H1 (cell line): ENCODE results near the gene PER2. TPM values are rescaled to one million over a fixed set of nuclear protein-coding genes. Genes with fewer than 3 reads are reported as not detected.

Experiments used
- CTCF ChIA-PET: fragments of 300-600 bp; sonication (Branson Sonifier 250); formaldehyde crosslinking; loops from one replicate; lab custom pipeline; 2021; ENCODE audit not compliant: partially characterized antibody; lab: Charles Lee
- POLR2A ChIA-PET: fragments of 300-600 bp; sonication (Branson Sonifier 250); formaldehyde crosslinking; loops from one replicate; lab custom pipeline; 2021; ENCODE audit warnings: inconsistent platforms; ENCODE audit not compliant: partially characterized antibody; lab: Charles Lee
- DNase-seq, 2 experiments: peaks; one replicate each; pipeline versions ENCODE4 v3.0.0 to v3.0.0-alpha.2; 2010 to 2022; ENCODE audit warnings: low spot score in 2 of 2, low read depth in 1 of 2, mixed read lengths in 1 of 2
- FAIRE-seq: peaks from 2 replicates; lab custom pipeline; 2011; peaks lifted over from hg19 to GRCh38; lab: Jason Lieb, UNC
- H2AFZ ChIP-seq: 2 replicates; pipeline ENCODE4 v1.8.1; 2012; ENCODE audit warnings: low read length, inconsistent platforms
- H2AK5ac ChIP-seq: 2 replicates; pipeline ENCODE4 v1.6.1; 2013; ENCODE audit warnings: low read depth, low read length
- H2BK120ac ChIP-seq: replicated peaks from 2 replicates; pipeline ENCODE3; 2013; ENCODE audit warnings: low read depth, low read length, inconsistent platforms
- H2BK12ac ChIP-seq: 2 replicates; pipeline ENCODE4 v1.6.1; 2013; ENCODE audit warnings: low read depth, low read length
- H2BK15ac ChIP-seq: 2 replicates; pipeline ENCODE4 v1.6.1; 2013; ENCODE audit warnings: low read length
- H2BK20ac ChIP-seq: 2 replicates; pipeline ENCODE4 v1.6.1; 2013; ENCODE audit warnings: low read length
- H2BK5ac ChIP-seq: 2 replicates; pipeline ENCODE4 v1.6.1; 2013; ENCODE audit warnings: low read depth, low read length
- H3K14ac ChIP-seq: 2 replicates; pipeline ENCODE4 v1.6.1; 2013; ENCODE audit warnings: inconsistent platforms; ENCODE audit not compliant: insufficient read length
- H3K18ac ChIP-seq: 2 replicates; pipeline ENCODE4 v1.6.1; 2013; ENCODE audit warnings: low read length; ENCODE audit errors: extremely low read depth
- H3K23ac ChIP-seq: 2 replicates; pipeline ENCODE4 v1.6.1; 2013; ENCODE audit warnings: inconsistent platforms; ENCODE audit not compliant: insufficient read length
- H3K23me2 ChIP-seq: 2 replicates; pipeline ENCODE4 v1.6.1; 2013; ENCODE audit warnings: low read depth, low read length
- H3K27ac ChIP-seq: 2 replicates; pipeline ENCODE4 v1.6.1; 2011; ENCODE audit warnings: low read depth, low read length, inconsistent platforms
- H3K27me3 ChIP-seq, 4 experiments: replicated peaks in 1 of 4; 1 replicate in 1 of 4; 2 replicates in 3 of 4; pipeline versions ENCODE4 v1.6.1 to v1.8.1; 2011 to 2013; ENCODE audit warnings: low read length in 3 of 4, mild to moderate bottlenecking in 3 of 4, inconsistent platforms in 2 of 4, mixed read lengths in 2 of 4, moderate library complexity in 1 of 4; ENCODE audit not compliant: control insufficient read depth in 3 of 4, insufficient read depth in 3 of 4; ENCODE audit errors: extremely low read depth in 1 of 4
- H3K36me3 ChIP-seq, 4 experiments: 2 replicates each; pipeline versions ENCODE4 v1.6.1 to v1.8.1; 2011 to 2013; ENCODE audit warnings: mild to moderate bottlenecking in 4 of 4, low read length in 3 of 4, moderate library complexity in 2 of 4, control low read depth in 1 of 4, inconsistent platforms in 1 of 4; ENCODE audit not compliant: insufficient read depth in 4 of 4, control insufficient read depth in 2 of 4
- H3K4ac ChIP-seq: replicated peaks from 2 replicates; pipeline ENCODE3; 2013; ENCODE audit warnings: low read length, low read depth, mixed read lengths, inconsistent platforms; ENCODE audit not compliant: insufficient read length
- H3K4me1 ChIP-seq, 4 experiments: replicated peaks in 1 of 4; 1 replicate in 1 of 4; 2 replicates in 3 of 4; pipeline versions ENCODE4 v1.6.1 to v1.8.1; 2011 to 2013; ENCODE audit warnings: low read length in 3 of 4, inconsistent platforms in 2 of 4, mixed read lengths in 1 of 4; ENCODE audit not compliant: insufficient read depth in 4 of 4, control insufficient read depth in 3 of 4
- H3K4me2 ChIP-seq, 2 experiments: 2 replicates each; pipeline versions ENCODE4 v1.6.1 to v1.8.1; 2011 to 2013; ENCODE audit warnings: low read depth in 2 of 2, low read length in 2 of 2, control low read depth in 1 of 2, inconsistent platforms in 1 of 2, mild to moderate bottlenecking in 1 of 2; ENCODE audit not compliant: insufficient read depth in 1 of 2
- H3K4me3 ChIP-seq, 4 experiments: fragments of 200-600, 300-600 bp in 1 of 4; sonication (generic), shearing (Covaris generic), sonication (Bioruptor Twin) in 1 of 4; 2 replicates each; pipeline versions ENCODE4 v1.5.1 to v1.8.1; 2011 to 2016; ENCODE audit warnings: low read length in 4 of 4, low read depth in 3 of 4, control low read depth in 2 of 4, inconsistent platforms in 2 of 4, mild to moderate bottlenecking in 2 of 4, mixed read lengths in 1 of 4, moderate library complexity in 1 of 4; ENCODE audit not compliant: insufficient read depth in 2 of 4; ENCODE audit errors: extremely low read depth in 1 of 4
- H3K56ac ChIP-seq: replicated peaks from 2 replicates; pipeline ENCODE3; 2013; ENCODE audit warnings: low read depth, mild to moderate bottlenecking, mixed read lengths, low read length, inconsistent platforms; ENCODE audit not compliant: insufficient read length
- H3K79me1 ChIP-seq: 2 replicates; pipeline ENCODE4 v1.6.1; 2013; ENCODE audit warnings: low read depth, low read length, control low read depth
- H3K79me2 ChIP-seq, 2 experiments: 2 replicates each; pipeline versions ENCODE4 v1.6.1 to v1.8.1; 2012 to 2013; ENCODE audit warnings: low read length in 2 of 2, mild to moderate bottlenecking in 2 of 2, inconsistent platforms in 1 of 2; ENCODE audit not compliant: insufficient read depth in 2 of 2, control insufficient read depth in 1 of 2
- H3K9ac ChIP-seq, 4 experiments: replicated peaks in 1 of 4; 1 replicate in 1 of 4; 2 replicates in 3 of 4; pipeline versions ENCODE4 v1.6.1 to v1.8.1; 2011 to 2013; ENCODE audit warnings: low read depth in 3 of 4, low read length in 3 of 4, control low read depth in 2 of 4, mild to moderate bottlenecking in 2 of 4, moderate library complexity in 2 of 4, inconsistent platforms in 1 of 4; ENCODE audit errors: extremely low read depth in 1 of 4
- H3K9me3 ChIP-seq, 2 experiments: 2 replicates each; pipeline versions ENCODE4 v1.6.1 to v1.8.1; 2012 to 2013; ENCODE audit warnings: mild to moderate bottlenecking in 2 of 2, moderate library complexity in 2 of 2, control low read depth in 1 of 2, inconsistent platforms in 1 of 2, low read depth in 1 of 2, low read length in 1 of 2, mixed read lengths in 1 of 2; ENCODE audit not compliant: insufficient read depth in 2 of 2
- H4K20me1 ChIP-seq, 2 experiments: replicated peaks in 1 of 2; 2 replicates each; pipeline versions ENCODE3 to v1.8.1; 2011 to 2013; ENCODE audit warnings: inconsistent platforms in 2 of 2, low read length in 2 of 2, mild to moderate bottlenecking in 1 of 2; ENCODE audit not compliant: insufficient read depth in 2 of 2, control insufficient read depth in 1 of 2
- H4K5ac ChIP-seq: 2 replicates; pipeline ENCODE4 v1.6.1; 2013; ENCODE audit warnings: low read length, low read depth, mixed read lengths, inconsistent platforms; ENCODE audit not compliant: insufficient read length
- H4K8ac ChIP-seq: 2 replicates; pipeline ENCODE4 v1.8.0; 2013; ENCODE audit warnings: mild to moderate bottlenecking, moderate library complexity, low read length, inconsistent platforms; ENCODE audit not compliant: insufficient read depth; ENCODE audit errors: extremely low read depth
- H4K91ac ChIP-seq: replicated peaks from 2 replicates; pipeline ENCODE3; 2013; ENCODE audit warnings: low read length, mixed read lengths, inconsistent platforms; ENCODE audit not compliant: insufficient read length
- ATF3 ChIP-seq: IDR thresholded peaks from 2 replicates; pipeline ENCODE4 v1.6.1; 2011; ENCODE audit warnings: low read depth, mild to moderate bottlenecking, low read length; ENCODE audit not compliant: insufficient read depth
- CEBPB ChIP-seq: IDR thresholded peaks from 2 replicates; pipeline ENCODE4 v1.6.1; 2012; ENCODE audit warnings: low read depth, low read length
- JUND ChIP-seq: IDR thresholded peaks from 2 replicates; pipeline ENCODE4 v1.6.1; 2011; ENCODE audit warnings: mild to moderate bottlenecking, improper control_type of control experiment, low read length
- NANOG ChIP-seq: IDR thresholded peaks from 2 replicates; pipeline ENCODE4 v1.6.1; 2011; ENCODE audit warnings: low read length, low read depth, mild to moderate bottlenecking, inconsistent platforms; ENCODE audit not compliant: insufficient read depth, poor library complexity, severe bottlenecking
- POU5F1 ChIP-seq: IDR thresholded peaks from 2 replicates; pipeline ENCODE4 v1.6.1; 2011; ENCODE audit warnings: low read depth, mild to moderate bottlenecking, low read length, moderate library complexity
- WGBS, 2 experiments: shearing (Covaris generic) in 1 of 2; methylation state at CpG; one replicate each; pipeline versions ENCODE4 v1.1.6 to v1.1.7; 2013 to 2015; ENCODE audit warnings: low lambda C conversion rate in 2 of 2, mixed read lengths in 2 of 2, inconsistent platforms in 1 of 2, low coverage in 1 of 2, missing lambda C conversion rate in 1 of 2; ENCODE audit not compliant: insufficient replicate concordance in 2 of 2, insufficient coverage in 1 of 2, insufficient read length in 1 of 2; ENCODE audit errors: extremely low coverage in 1 of 2, missing lambda C conversion rate in 1 of 2; 5-methylcytosine and 5-hydroxymethylcytosine counted together
- polyA plus RNA-seq, 7 experiments: library from polyadenylated mRNA; depleted of rRNA in 3 of 7; stranded (reverse) in 5 of 7; unstranded in 2 of 7; fragments of >200 nt in 5 of 7; fragments of 200-250 nt in 2 of 7; gene quantifications; 1 replicate in 5 of 7; 2 replicates in 1 of 7; 4 replicates in 1 of 7; pipeline versions ENCODE4 v1.2.1 to v1.2.3, GENCODE V29; 2011 to 2013; ENCODE audit warnings: missing spikeins in 2 of 7, mixed read lengths in 2 of 7
- total RNA-seq: library from RNA; stranded (reverse); fragmentation: NEBNext Ultra II Directional; extraction: Animal tissue kit (Norgen Biotek cat#: 25700); gene quantifications from 2 replicates; pipeline ENCODE4 v1.2.1, GENCODE V29; 2021

Gene PER2
- total and polyA plus RNA-seq, 2 of the 8 experiments (the other 6 are each of a cell fraction or from before 2014, with no cell fraction given) = 0.91 to 5.5 TPM

- H4K5ac ChIP-seq = no peak overlapping the region
- no peak overlapping the region for H3K4ac ChIP-seq
- no peak overlapping the region for H2BK15ac ChIP-seq
- no peak overlapping the region for H2BK120ac ChIP-seq
- no peak for FAIRE-seq
- DNase-seq = no peak
- H3K14ac ChIP-seq = no peak overlapping the region
- H3K18ac ChIP-seq = no peak overlapping the region
- peaks cover 0 to 10% of the 10 kb centered on the region in 2 experiments for H4K20me1 ChIP-seq
- ChIA-PET POLR2A (interaction anchor here (2.6 kb wide), 1 partner anchor 75 kb away, joined by 8 read pairs; no protein-coding TSS in a partner anchor), CTCF (interaction anchor here (1.6 to 3.0 kb wide), 2 partner anchors 21 to 27 kb away, joined by 5 to 13 read pairs; no protein-coding TSS in a partner anchor)
- H3K27ac ChIP-seq = no peak overlapping the region
- no peak overlapping the region for H3K9ac ChIP-seq
- H2AFZ ChIP-seq = no peak overlapping the region
- no peaks in the 10 kb centered on the region for H3K79me2 ChIP-seq
- no peak overlapping the region for H3K4me3 ChIP-seq
- H2AK5ac ChIP-seq = no peak overlapping the region
- H4K91ac ChIP-seq = no peak overlapping the region
- H2BK12ac ChIP-seq = no peak overlapping the region
- no peak overlapping the region for H4K8ac ChIP-seq
- peaks cover 19% of the 10 kb centered on the region; the same call in 1 of the 2 replicates for H3K23me2 ChIP-seq
- peaks cover 0 to 10% of the 10 kb centered on the region in 2 experiments; a peak in 2 of 4 replicates for H3K9me3 ChIP-seq
- no peak overlapping the region; a peak in 1 of 4 replicates for H3K4me2 ChIP-seq
- no peak overlapping the region for H2BK20ac ChIP-seq
- WGBS, 2 experiments = 92% methylated on average over 11 of the region's 11 CpGs; no CpG with 5 or more reads in 1 of the 2 experiments
- peaks cover 0 to 4% (median 3%) of the 10 kb centered on the region in 4 experiments; a peak in 5 of 7 replicates for H3K4me1 ChIP-seq
- no peak overlapping the region for H2BK5ac ChIP-seq
- no peaks in the 10 kb centered on the region for H3K79me1 ChIP-seq
- no peak overlapping the region for H3K56ac ChIP-seq
- peaks cover 14 to 56% (median 51%) of the 10 kb centered on the region in 4 experiments for H3K27me3 ChIP-seq
- peaks cover 0 to 7% (median 0%) of the 10 kb centered on the region in 4 experiments; a peak in 1 of 8 replicates for H3K36me3 ChIP-seq
- TF ChIP-seq JUND = no peak
- no peak for TF ChIP-seq ATF3
- no peak for TF ChIP-seq POU5F1
- no peak for TF ChIP-seq NANOG
- no peak for TF ChIP-seq CEBPB
- no peak overlapping the region for H3K23ac ChIP-seq
These were observed 53.1 kb downstream of the PER2 start for GRCh38 chr2:238235331-238235732.
